Activated CD4-positive, alpha-beta T cell treated with anti-CD3 and anti-CD28 coated beads, Interleukin-2, amount 10 ng/mL, durations not matched to agents 24 days and 14 days (primary cell): ENCODE results near the gene TBX19. TPM values are rescaled to one million over a fixed set of nuclear protein-coding genes. Genes with fewer than 3 reads are reported as not detected.
"Not testable (repeated sequence)": the region's sequence is repeated elsewhere in the genome, so short reads cannot be mapped to it uniquely, and the experiment has no call there.

Source experiments
- DNase-seq: peaks from one replicate; pipeline ENCODE4 v3.0.0; 2022
- H3K27ac Mint-ChIP-seq: one replicate; pipeline ENCODE4 v1.8.0; 2022; ENCODE audit warnings: mild to moderate bottlenecking, mixed read lengths
- H3K27me3 Mint-ChIP-seq: one replicate; pipeline ENCODE4 v1.8.0; 2022; ENCODE audit warnings: mixed read lengths
- H3K36me3 Mint-ChIP-seq: one replicate; pipeline ENCODE4 v1.8.0; 2022; ENCODE audit warnings: low read depth, mild to moderate bottlenecking, mixed read lengths
- H3K4me1 Mint-ChIP-seq: one replicate; pipeline ENCODE4 v1.8.0; 2021; ENCODE audit warnings: mixed read lengths
- H3K4me3 Mint-ChIP-seq: one replicate; pipeline ENCODE4 v1.8.0; 2022; ENCODE audit warnings: mild to moderate bottlenecking, moderate library complexity, mixed read lengths
- H3K9me3 Mint-ChIP-seq: one replicate; pipeline ENCODE4 v1.8.0; 2021; ENCODE audit warnings: mixed read lengths
- intact Hi-C: fragments of 100-400 bp; cut with micrococcal nuclease; formaldehyde crosslinking; loops from one replicate; pipeline ENCODE4 v1.15.1; 2023
- total RNA-seq: library from RNA; stranded (reverse); gene quantifications from 2 replicates; pipeline ENCODE4 v1.2.3, GENCODE V29; 2022

Gene TBX19
- total RNA-seq, 1 donor from 2014 or later = 2.5 TPM

DNA sequence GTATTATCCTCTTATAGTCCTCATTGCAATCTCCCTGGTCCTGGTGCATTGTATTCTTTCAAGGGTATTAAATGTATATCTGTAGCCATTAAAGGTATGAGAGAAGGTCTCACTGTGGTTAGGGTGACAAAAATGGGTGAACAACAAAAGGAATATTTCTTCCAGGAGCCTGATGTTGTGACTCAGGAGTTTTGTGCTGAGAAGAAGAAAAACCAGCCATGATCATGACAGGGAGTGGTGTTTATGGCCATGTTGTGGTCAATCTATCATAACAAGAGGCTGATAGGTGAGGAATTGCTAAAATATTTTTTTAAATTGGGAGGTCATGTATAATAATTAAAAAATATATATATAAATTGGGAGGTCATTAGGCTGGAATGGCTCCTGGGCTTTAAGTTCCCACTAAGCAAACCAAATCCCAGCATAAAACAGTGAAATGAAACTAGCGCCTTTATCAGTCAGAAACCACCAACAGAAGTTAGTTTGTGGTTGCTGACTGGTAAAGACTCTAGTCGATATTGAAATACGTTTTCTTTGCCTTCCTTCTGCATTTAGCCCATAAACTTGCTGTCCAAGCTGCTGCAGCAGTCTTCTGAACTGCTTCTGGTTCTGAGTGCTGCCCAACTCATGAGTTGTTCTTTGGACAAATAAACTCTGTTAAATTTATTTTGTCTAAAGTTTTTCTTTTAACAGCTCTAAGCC lies 60.3 kb downstream of the TBX19 start:
- peak; percentile 66 for DNase-seq
- Mint-ChIP-seq H3K4me3 (peak overlapping the region; percentile 45), H3K4me1 (peaks cover 30% of the 10 kb centered on the region), H3K9me3 (peaks cover 6% of the 10 kb centered on the region), H3K36me3 (peaks cover 2% of the 10 kb centered on the region), H3K27me3 (peaks cover 2% of the 10 kb centered on the region), H3K27ac (no peak overlapping the region)
- intact Hi-C loops = loop anchor here (5.0 to 10.0 kb wide), 6 partner anchors 81 to 1206 kb away; partner anchors contain the start of genes BLZF1 and NME7

- peak overlapping the region; percentile 45 for H3K4me3 Mint-ChIP-seq
- peak overlapping the region; percentile 69 for H3K27ac Mint-ChIP-seq
Observed at GRCh38 chr1:168341483-168341975, 60.9 kb downstream of the TBX19 start.

GRCh38 chr1:168342572-168343280 lies 62.0 kb downstream of the TBX19 start:
- H3K4me1 Mint-ChIP-seq = peaks cover 38% of the 10 kb centered on the region
- H3K27me3 Mint-ChIP-seq = no peaks in the 10 kb centered on the region
- H3K4me3 Mint-ChIP-seq = peak overlapping the region; percentile 35
- peak overlapping the region; percentile 57 for H3K27ac Mint-ChIP-seq
- intact Hi-C loops = loop anchor here (1.0 to 10.0 kb wide), 15 partner anchors 23 to 1205 kb away; partner anchors contain the start of genes BLZF1 and NME7
- peaks cover 2% of the 10 kb centered on the region for H3K36me3 Mint-ChIP-seq
- H3K9me3 Mint-ChIP-seq = peaks cover 9% of the 10 kb centered on the region
- DNase-seq = peak; percentile 95

More at GRCh38 chr1:168341483-168341975, 60.9 kb downstream of the TBX19 start:
- Mint-ChIP-seq H3K4me1 (peaks cover 31% of the 10 kb centered on the region), H3K9me3 (peaks cover 6% of the 10 kb centered on the region), H3K36me3 (peaks cover 2% of the 10 kb centered on the region), H3K27me3 (peaks cover 2% of the 10 kb centered on the region)
- no peak for DNase-seq
- intact Hi-C loops = loop anchor here (5.0 to 10.0 kb wide), 6 partner anchors 81 to 1206 kb away; partner anchors contain the start of genes BLZF1 and NME7

- DNase-seq = no peak
- Mint-ChIP-seq H3K4me1 (peaks cover 44% of the 10 kb centered on the region), H3K36me3 (peaks cover under 1% of the 10 kb centered on the region), H3K4me3 (no peak overlapping the region), H3K27ac (no peak overlapping the region), H3K27me3 (no peaks in the 10 kb centered on the region), H3K9me3 (peaks cover 5% of the 10 kb centered on the region)
- intact Hi-C loops = loop anchor here (2.0 to 10.0 kb wide), 11 partner anchors 65 to 1204 kb away; partner anchors contain the start of genes BLZF1 and NME7
Observed at GRCh38 chr1:168343566-168343965, 62.9 kb downstream of the TBX19 start.

- intact Hi-C loops = loop anchor here (5.0 to 10.0 kb wide), 6 partner anchors 78 to 1203 kb away; partner anchors contain the start of genes BLZF1 and NME7
- no peak overlapping the region for H3K27ac Mint-ChIP-seq
- DNase-seq = no peak
- H3K4me3 Mint-ChIP-seq = no peak overlapping the region
- no peaks in the 10 kb centered on the region for H3K36me3 Mint-ChIP-seq
- H3K4me1 Mint-ChIP-seq = peaks cover 41% of the 10 kb centered on the region
- H3K27me3 Mint-ChIP-seq = no peaks in the 10 kb centered on the region
- peaks cover 3% of the 10 kb centered on the region for H3K9me3 Mint-ChIP-seq
Observed at GRCh38 chr1:168344517-168344916, 63.8 kb downstream of the TBX19 start.

- Mint-ChIP-seq H3K4me1 (peaks cover 38% of the 10 kb centered on the region), H3K27me3 (no peaks in the 10 kb centered on the region), H3K27ac (no peak overlapping the region), H3K4me3 (no peak overlapping the region), H3K9me3 (peaks cover 3% of the 10 kb centered on the region), H3K36me3 (no peaks in the 10 kb centered on the region)
- DNase-seq = no peak
- intact Hi-C loops = loop anchor here (2.0 to 10.0 kb wide), 2 partner anchors 15 to 789 kb away; no protein-coding TSS in a partner anchor
Observed at GRCh38 chr1:168345939-168346338, 65.3 kb downstream of the TBX19 start.

- Mint-ChIP-seq H3K36me3 (no peaks in the 10 kb centered on the region), H3K4me1 (peaks cover 24% of the 10 kb centered on the region), H3K4me3 (peak overlapping the region; percentile 88), H3K9me3 (peaks cover 3% of the 10 kb centered on the region), H3K27me3 (peaks cover 2% of the 10 kb centered on the region), H3K27ac (no peak overlapping the region)
- no peak for DNase-seq
- intact Hi-C loops = loop anchor here (2.0 to 10.0 kb wide), 2 partner anchors 13 to 787 kb away; no protein-coding TSS in a partner anchor
Observed at GRCh38 chr1:168347630-168348029, 67.0 kb downstream of the TBX19 start.

- peaks cover 19% of the 10 kb centered on the region for H3K4me1 Mint-ChIP-seq
- H3K9me3 Mint-ChIP-seq = peaks cover 3% of the 10 kb centered on the region
- H3K4me3 Mint-ChIP-seq = peak overlapping the region; percentile 88
- no peaks in the 10 kb centered on the region for H3K36me3 Mint-ChIP-seq
- peak overlapping the region; percentile 89 for H3K27ac Mint-ChIP-seq
- peak; percentile 76 for DNase-seq
- H3K27me3 Mint-ChIP-seq = peaks cover 2% of the 10 kb centered on the region
- intact Hi-C loops = loop anchor here (10.0 kb wide), 1 partner anchor 787 kb away; no protein-coding TSS in a partner anchor
Observed at GRCh38 chr1:168348146-168348709, 67.6 kb downstream of the TBX19 start.

- DNase-seq, H3K4me1 Mint-ChIP-seq, H3K27me3 Mint-ChIP-seq, H3K4me3 Mint-ChIP-seq, H3K36me3 Mint-ChIP-seq, H3K9me3 Mint-ChIP-seq, H3K27ac Mint-ChIP-seq, intact Hi-C loops: not testable (repeated sequence)
Observed at GRCh38 chr1:168354335-168355269, 73.9 kb downstream of the TBX19 start.

DNA sequence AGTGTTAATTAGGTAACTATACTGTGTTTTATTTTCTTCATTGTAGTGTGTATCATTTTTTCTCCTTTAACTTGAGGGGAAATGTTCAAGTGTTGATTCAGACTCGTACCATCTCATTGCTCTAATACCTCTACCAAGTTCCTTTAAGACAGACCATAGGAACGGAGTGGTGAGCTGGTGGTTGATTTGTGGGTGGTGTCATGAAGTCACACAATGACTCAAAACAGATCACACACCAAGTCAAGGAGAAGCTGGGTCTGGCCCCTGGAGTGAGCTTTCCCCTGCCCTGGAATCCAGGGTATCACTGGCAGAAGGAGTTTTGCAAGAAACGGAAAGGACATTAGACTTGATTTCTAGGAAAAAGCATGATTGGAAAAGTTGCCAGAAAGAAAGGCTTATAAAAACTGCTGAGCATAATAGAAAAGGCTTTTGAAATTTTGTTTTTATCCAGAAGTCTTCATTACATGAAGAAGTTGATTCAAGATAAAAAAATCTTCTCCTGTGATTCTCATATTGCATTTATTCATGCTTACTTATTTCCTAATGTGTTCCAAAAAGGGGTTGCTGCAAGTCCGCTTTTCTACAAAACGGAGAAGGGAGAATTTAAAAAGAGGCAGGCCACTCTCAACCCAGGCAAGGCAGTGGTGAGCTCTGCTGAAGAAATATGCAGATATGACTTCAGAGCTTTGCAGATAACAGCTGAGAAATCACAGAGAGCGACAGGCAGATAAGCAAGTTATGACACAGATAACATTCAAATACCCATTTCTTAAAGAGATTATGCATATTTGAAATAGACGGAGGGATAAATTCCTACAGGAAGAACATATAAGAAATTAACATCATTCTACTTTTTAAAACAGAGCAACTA lies 79.7 kb downstream of the TBX19 start:
- H3K4me3 Mint-ChIP-seq = peak overlapping the region; percentile 3
- H3K27ac Mint-ChIP-seq = peak overlapping the region; percentile 46
- peaks cover 1% of the 10 kb centered on the region for H3K36me3 Mint-ChIP-seq
- H3K27me3 Mint-ChIP-seq = peaks cover 12% of the 10 kb centered on the region
- peak; percentile 75 for DNase-seq
- peaks cover 29% of the 10 kb centered on the region for H3K4me1 Mint-ChIP-seq
- intact Hi-C loops = loop anchor here (2.0 to 5.0 kb wide), 5 partner anchors 14 to 162 kb away; no protein-coding TSS in a partner anchor
- H3K9me3 Mint-ChIP-seq = peaks cover 11% of the 10 kb centered on the region

- H3K4me1 Mint-ChIP-seq = peaks cover 29% of the 10 kb centered on the region
- H3K27ac Mint-ChIP-seq = no peak overlapping the region
- H3K9me3 Mint-ChIP-seq = peaks cover 11% of the 10 kb centered on the region
- no peak overlapping the region for H3K4me3 Mint-ChIP-seq
- peaks cover 11% of the 10 kb centered on the region for H3K27me3 Mint-ChIP-seq
- peaks cover 1% of the 10 kb centered on the region for H3K36me3 Mint-ChIP-seq
- DNase-seq = no peak
- intact Hi-C loops = loop anchor here (2.0 to 5.0 kb wide), 5 partner anchors 14 to 161 kb away; no protein-coding TSS in a partner anchor
Observed at GRCh38 chr1:168361252-168361651, 80.6 kb downstream of the TBX19 start.

GRCh38 chr1:168362991-168363390 lies 82.3 kb downstream of the TBX19 start:
- peak overlapping the region; percentile 80 for H3K27ac Mint-ChIP-seq
- peak; percentile 85 for DNase-seq
- H3K27me3 Mint-ChIP-seq = peaks cover 11% of the 10 kb centered on the region
- H3K4me1 Mint-ChIP-seq = peaks cover 29% of the 10 kb centered on the region
- H3K4me3 Mint-ChIP-seq = peak overlapping the region; percentile 74
- H3K36me3 Mint-ChIP-seq = peaks cover 1% of the 10 kb centered on the region
- intact Hi-C loops = loop anchor here (1.0 to 5.0 kb wide), 4 partner anchors 46 to 159 kb away; no protein-coding TSS in a partner anchor
- peaks cover 11% of the 10 kb centered on the region for H3K9me3 Mint-ChIP-seq
